ENCODE data around the gene DGKB.

GRCh38 chr7:14425559-14425958 lies 477.0 kb downstream of the DGKB start:
- TF ChIP-seq CTCF (conservative IDR thresholded peaks at IDR 0.05 in 1 of 2, IDR thresholded peaks at IDR 0.05 in 1 of 2; ENCODE audit: low read depth in 1 of 2, low read length in 2 of 2) (no peak), EZH2 (IDR thresholded peaks at IDR 0.05; ENCODE audit: low read length, missing control alignments) (no peak)
